Measurements from ENCODE around the gene AIRE.

DNA sequence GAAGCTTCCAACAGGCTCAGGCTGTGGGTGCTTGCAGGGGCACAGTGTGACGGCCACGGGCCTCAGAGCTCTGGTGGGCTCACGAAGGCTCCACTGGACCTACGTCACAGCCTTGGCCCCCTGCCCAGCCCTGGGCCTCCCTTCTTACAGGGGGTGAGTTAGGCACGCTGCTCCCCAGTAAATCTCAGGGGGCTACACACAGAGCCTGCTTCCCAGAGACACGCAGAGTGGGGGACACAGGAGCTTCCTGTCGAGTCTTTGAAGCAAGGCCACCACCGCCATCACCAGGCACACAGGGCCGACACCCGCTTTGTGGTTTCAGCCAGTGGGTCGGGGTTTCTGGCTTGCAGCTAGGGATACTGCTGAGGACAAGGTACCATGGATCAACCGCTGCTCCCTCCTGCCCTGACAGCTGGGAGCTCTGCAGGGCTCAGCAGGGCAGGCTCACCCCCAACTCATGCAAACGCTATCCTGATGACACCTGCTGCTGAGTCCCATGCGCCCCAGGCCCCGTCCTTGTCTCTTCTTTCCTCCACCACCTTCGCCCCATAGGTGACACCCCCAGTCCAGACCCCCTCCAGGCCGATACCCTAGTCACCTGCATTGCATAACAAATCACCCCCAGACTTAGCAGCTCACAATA lies 59.0 kb downstream of the AIRE start:
- TF ChIP-seq, protein P1, sequence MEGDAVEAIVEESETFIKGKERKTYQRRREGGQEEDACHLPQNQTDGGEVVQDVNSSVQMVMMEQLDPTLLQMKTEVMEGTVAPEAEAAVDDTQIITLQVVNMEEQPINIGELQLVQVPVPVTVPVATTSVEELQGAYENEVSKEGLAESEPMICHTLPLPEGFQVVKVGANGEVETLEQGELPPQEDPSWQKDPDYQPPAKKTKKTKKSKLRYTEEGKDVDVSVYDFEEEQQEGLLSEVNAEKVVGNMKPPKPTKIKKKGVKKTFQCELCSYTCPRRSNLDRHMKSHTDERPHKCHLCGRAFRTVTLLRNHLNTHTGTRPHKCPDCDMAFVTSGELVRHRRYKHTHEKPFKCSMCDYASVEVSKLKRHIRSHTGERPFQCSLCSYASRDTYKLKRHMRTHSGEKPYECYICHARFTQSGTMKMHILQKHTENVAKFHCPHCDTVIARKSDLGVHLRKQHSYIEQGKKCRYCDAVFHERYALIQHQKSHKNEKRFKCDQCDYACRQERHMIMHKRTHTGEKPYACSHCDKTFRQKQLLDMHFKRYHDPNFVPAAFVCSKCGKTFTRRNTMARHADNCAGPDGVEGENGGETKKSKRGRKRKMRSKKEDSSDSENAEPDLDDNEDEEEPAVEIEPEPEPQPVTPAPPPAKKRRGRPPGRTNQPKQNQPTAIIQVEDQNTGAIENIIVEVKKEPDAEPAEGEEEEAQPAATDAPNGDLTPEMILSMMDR (IDR thresholded peaks at IDR 0.05 in 4 of 5, conservative IDR thresholded peaks at IDR 0.05 in 1 of 5), result no peak
- TF ChIP-seq POLR2A (IDR thresholded peaks at IDR 0.05), result no peak

Measured in gastrocnemius medialis (tissue), 4 donors.